SK-N-SH (cell line): ENCODE measurements around the gene RPAP3. TPM values are rescaled to one million over a fixed set of nuclear protein-coding genes. Genes with fewer than 3 reads are reported as not detected.

ENCODE experiments used
- CTCF ChIA-PET: fragments of 300-600, 350-600 bp; formaldehyde crosslinking; extraction: SDS; loops from one replicate; lab custom pipeline; 2021; lab: Yijun Ruan, JAX
- POLR2A ChIA-PET: fragments of 350-600 bp; sonication (Branson Sonifier 250); formaldehyde crosslinking; extraction: SDS; loops from one replicate; lab custom pipeline; 2020; ENCODE audit warnings: antibody characterized with exemption, inconsistent platforms; lab: Yijun Ruan, JAX
- DNase-seq: peaks from one replicate; pipeline ENCODE4 v3.0.0; 2012
- H2AFZ ChIP-seq: fragments of 200-600 bp; sonication (generic); 2 replicates; pipeline ENCODE4 v1.8.1; 2016; ENCODE audit warnings: antibody characterized with exemption, mild to moderate bottlenecking, low read depth
- H3F3A ChIP-seq: fragments of 200-600 bp; sonication (generic); replicated peaks from 2 replicates; pipeline ENCODE3; 2016; ENCODE audit warnings: antibody characterized with exemption, mild to moderate bottlenecking; ENCODE audit not compliant: insufficient read depth
- H3K27ac ChIP-seq, 2 experiments: fragments of 200-500 bp in 1 of 2; fragments of 200-600 bp in 1 of 2; sonication (Bioruptor generic) in 1 of 2; sonication (generic), shearing (Covaris generic) in 1 of 2; 2 replicates each; pipeline versions ENCODE4 v1.5.1 to v1.6.1; 2014 to 2016; ENCODE audit warnings: low read depth in 2 of 2, inconsistent platforms in 1 of 2, low read length in 1 of 2, mild to moderate bottlenecking in 1 of 2, mixed read lengths in 1 of 2
- H3K27me3 ChIP-seq: fragments of 200-600 bp; sonication (generic), shearing (Covaris generic); 2 replicates; pipeline ENCODE4 v1.6.1; 2016; ENCODE audit warnings: mixed run types; ENCODE audit not compliant: insufficient read depth
- H3K36me3 ChIP-seq, 2 experiments: fragments of 200-500 bp in 1 of 2; fragments of 200-600 bp in 1 of 2; sonication (Bioruptor generic) in 1 of 2; sonication (generic) in 1 of 2; replicated peaks in 1 of 2; 2 replicates each; pipeline versions ENCODE3 to v1.5.1; 2014 to 2016; ENCODE audit warnings: low read length in 1 of 2, mild to moderate bottlenecking in 1 of 2; ENCODE audit not compliant: insufficient read depth in 2 of 2, control insufficient read depth in 1 of 2
- H3K4me1 ChIP-seq, 2 experiments: fragments of 200-500 bp in 1 of 2; fragments of 200-600 bp in 1 of 2; sonication (Bioruptor generic) in 1 of 2; sonication (generic), shearing (Covaris generic) in 1 of 2; 2 replicates each; pipeline versions ENCODE4 v1.5.1 to v1.6.1; 2014 to 2016; ENCODE audit warnings: low read depth in 1 of 2, low read length in 1 of 2, mixed run types in 1 of 2; ENCODE audit not compliant: insufficient read depth in 2 of 2, control insufficient read depth in 1 of 2
- H3K4me2 ChIP-seq: fragments of 200-600 bp; sonication (generic), shearing (Covaris generic); 2 replicates; pipeline ENCODE4 v1.6.1; 2017; ENCODE audit warnings: mixed run types
- H3K4me3 ChIP-seq, 2 experiments: fragments of 200-500 bp in 1 of 2; fragments of 200-600 bp in 1 of 2; sonication (Bioruptor generic) in 1 of 2; sonication (generic), shearing (Covaris generic) in 1 of 2; 2 replicates each; pipeline versions ENCODE4 v1.5.1 to v1.8.1; 2014 to 2016; ENCODE audit warnings: low read depth in 2 of 2, inconsistent platforms in 1 of 2, low read length in 1 of 2, mild to moderate bottlenecking in 1 of 2, mixed read lengths in 1 of 2, moderate library complexity in 1 of 2
- H3K79me2 ChIP-seq: fragments of 200-600 bp; sonication (generic); 2 replicates; pipeline ENCODE4 v1.8.1; 2017; ENCODE audit warnings: mild to moderate bottlenecking; ENCODE audit not compliant: insufficient read depth
- H3K9ac ChIP-seq: fragments of 200-600 bp; sonication (generic); 2 replicates; pipeline ENCODE4 v1.6.1; 2017; ENCODE audit warnings: mixed run types
- H3K9me2 ChIP-seq: fragments of 200-600 bp; sonication (generic); 2 replicates; pipeline ENCODE4 v1.6.1; 2017; ENCODE audit warnings: mixed run types
- H3K9me3 ChIP-seq: fragments of 200-600 bp; sonication (generic); 2 replicates; pipeline ENCODE4 v1.6.1; 2017; ENCODE audit warnings: mixed run types, mild to moderate bottlenecking, moderate library complexity
- H4K20me1 ChIP-seq: fragments of 200-600 bp; sonication (generic); 2 replicates; pipeline ENCODE4 v1.6.1; 2017; ENCODE audit warnings: mild to moderate bottlenecking, mixed run types; ENCODE audit not compliant: insufficient read depth
- CHD2 ChIP-seq: fragments of 150-350 bp; IDR thresholded peaks from 2 replicates; pipeline ENCODE4 v1.6.1; 2018; ENCODE audit warnings: low read length; ENCODE audit not compliant: partially characterized antibody
- ELF1 ChIP-seq: IDR thresholded peaks from 2 replicates; pipeline ENCODE4 v1.4.0; 2012
- EP300 ChIP-seq, 2 experiments: IDR thresholded peaks; 2 replicates each; pipeline versions ENCODE4 v1.4.0 to v1.6.1; 2012; ENCODE audit warnings: borderline replicate concordance in 1 of 2, low read depth in 1 of 2, low read length in 1 of 2
- FOSL2 ChIP-seq: IDR thresholded peaks from 2 replicates; pipeline ENCODE4 v1.4.0; 2012; ENCODE audit warnings: low read depth, mild to moderate bottlenecking, moderate library complexity, borderline replicate concordance
- GABPA ChIP-seq: IDR thresholded peaks from 2 replicates; pipeline ENCODE4 v1.4.0; 2012; ENCODE audit warnings: low read depth, mild to moderate bottlenecking
- GATA2 ChIP-seq: sonication (generic); formaldehyde crosslinking; IDR thresholded peaks from 2 replicates; pipeline ENCODE4 v1.5.0; 2020; ENCODE audit warnings: mild to moderate bottlenecking, missing genetic modification reagents
- IRF3 ChIP-seq: fragments of 150-350 bp; IDR thresholded peaks from 2 replicates; pipeline ENCODE4 v1.6.1; 2016; ENCODE audit warnings: mild to moderate bottlenecking, low read depth, low read length
- MAX ChIP-seq: IDR thresholded peaks from 2 replicates; pipeline ENCODE4 v1.4.0; 2012; ENCODE audit warnings: low read depth
- MXI1 ChIP-seq: IDR thresholded peaks from 2 replicates; pipeline ENCODE4 v1.6.1; 2012; ENCODE audit warnings: mild to moderate bottlenecking, low read depth, low read length, improper control_type of control experiment
- NFIC ChIP-seq: IDR thresholded peaks from 2 replicates; pipeline ENCODE4 v1.4.0; 2012; ENCODE audit warnings: borderline replicate concordance
- NRF1 ChIP-seq: IDR thresholded peaks from 2 replicates; pipeline ENCODE4 v1.6.1; 2012; ENCODE audit warnings: low read depth, mild to moderate bottlenecking, low read length
- PBX3 ChIP-seq: IDR thresholded peaks from 2 replicates; pipeline ENCODE4; 2012
- POLR2AphosphoS5 ChIP-seq: IDR thresholded peaks from 2 replicates; pipeline ENCODE4 v1.6.1; 2012; ENCODE audit warnings: low read depth, low read length
- RAD21 ChIP-seq: IDR thresholded peaks from 2 replicates; pipeline ENCODE4 v1.6.1; 2012; ENCODE audit warnings: mild to moderate bottlenecking, low read length
- RCOR1 ChIP-seq: fragments of 150-350 bp; IDR thresholded peaks from 2 replicates; pipeline ENCODE4 v1.6.1; 2017; ENCODE audit warnings: antibody characterized with exemption, low read length
- REST ChIP-seq: IDR thresholded peaks from 2 replicates; pipeline ENCODE4 v1.6.1; 2012; ENCODE audit warnings: mild to moderate bottlenecking, low read depth, low read length, moderate library complexity
- SIN3A ChIP-seq: IDR thresholded peaks from 2 replicates; pipeline ENCODE4 v1.6.1; 2012; ENCODE audit warnings: low read depth, mild to moderate bottlenecking, low read length, moderate library complexity, borderline replicate concordance
- TAF1 ChIP-seq: IDR thresholded peaks from 2 replicates; pipeline ENCODE4 v1.6.1; 2012; ENCODE audit warnings: low read depth, mild to moderate bottlenecking, low read length, moderate library complexity, borderline replicate concordance
- USF2 ChIP-seq: fragments of 150-350 bp; IDR thresholded peaks from 2 replicates; pipeline ENCODE4 v1.6.1; 2017; ENCODE audit warnings: antibody characterized with exemption, low read length, low read depth, borderline replicate concordance
- YY1 ChIP-seq: IDR thresholded peaks from 2 replicates; pipeline ENCODE4 v1.4.0; 2012; ENCODE audit warnings: low read depth, mild to moderate bottlenecking
- WGBS: methylation state at CpG from one replicate; pipeline ENCODE4 v1.1.6; 2017; ENCODE audit warnings: low lambda C conversion rate; 5-methylcytosine and 5-hydroxymethylcytosine counted together
- polyA plus RNA-seq, 3 experiments: library from polyadenylated mRNA; depleted of rRNA; stranded (reverse); fragments of >200 nt; gene quantifications; 2 replicates each; pipeline ENCODE4 v1.2.3, GENCODE V29; 2012
- TF ChIP-seq, protein P1 (sequence below): IDR thresholded peaks from 2 replicates; pipeline ENCODE4 v1.4.0; 2012; ENCODE audit warnings: low read depth, borderline replicate concordance

Gene RPAP3
- polyA plus RNA-seq, 1 of the 3 experiments (the other 2 are of a cell fraction): 6.7 TPM

- TF ChIP-seq PBX3 (no peak), TAF1 (peak; percentile 81), FOSL2 (peak; percentile 68; the same call in 1 of the 2 replicates), GATA2 (CRISPR knock-in tag) (no peak), POLR2AphosphoS5 (peak; percentile 90), NRF1 (peak; percentile 69), USF2 (no peak)
- TF ChIP-seq, protein P1, sequence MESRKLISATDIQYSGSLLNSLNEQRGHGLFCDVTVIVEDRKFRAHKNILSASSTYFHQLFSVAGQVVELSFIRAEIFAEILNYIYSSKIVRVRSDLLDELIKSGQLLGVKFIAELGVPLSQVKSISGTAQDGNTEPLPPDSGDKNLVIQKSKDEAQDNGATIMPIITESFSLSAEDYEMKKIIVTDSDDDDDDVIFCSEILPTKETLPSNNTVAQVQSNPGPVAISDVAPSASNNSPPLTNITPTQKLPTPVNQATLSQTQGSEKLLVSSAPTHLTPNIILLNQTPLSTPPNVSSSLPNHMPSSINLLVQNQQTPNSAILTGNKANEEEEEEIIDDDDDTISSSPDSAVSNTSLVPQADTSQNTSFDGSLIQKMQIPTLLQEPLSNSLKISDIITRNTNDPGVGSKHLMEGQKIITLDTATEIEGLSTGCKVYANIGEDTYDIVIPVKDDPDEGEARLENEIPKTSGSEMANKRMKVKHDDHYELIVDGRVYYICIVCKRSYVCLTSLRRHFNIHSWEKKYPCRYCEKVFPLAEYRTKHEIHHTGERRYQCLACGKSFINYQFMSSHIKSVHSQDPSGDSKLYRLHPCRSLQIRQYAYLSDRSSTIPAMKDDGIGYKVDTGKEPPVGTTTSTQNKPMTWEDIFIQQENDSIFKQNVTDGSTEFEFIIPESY: no peak
These were observed at the start of gene RPAP3 (continued) for GRCh38 chr12:47705566-47706425.

GRCh38 chr12:47754881-47755280 is 49.1 kb upstream of the RPAP3 start:
- no peak for DNase-seq
- Histone ChIP-seq H3K9me2 (no peaks in the 10 kb centered on the region), H3K4me2 (no peak overlapping the region), H3K9me3 (no peaks in the 10 kb centered on the region), H2AFZ (no peak overlapping the region), H3K27ac (no peak overlapping the region), H3K36me3 (no peaks in the 10 kb centered on the region), H3F3A (no peaks in the 10 kb centered on the region), H3K4me3 (no peak overlapping the region), H3K27me3 (no peaks in the 10 kb centered on the region), H3K9ac (no peak overlapping the region), H3K79me2 (no peaks in the 10 kb centered on the region), H4K20me1 (no peaks in the 10 kb centered on the region), H3K4me1 (peaks cover 12 to 65% of the 10 kb centered on the region in 2 experiments; a peak in 3 of 4 replicates)
- ChIA-PET CTCF (interaction anchor here (1.2 to 18.0 kb wide), 6 partner anchors 14 to 83 kb away, joined by 4 to 435 read pairs (median 11); partner anchors contain the start of gene SLC48A1), POLR2A (interaction anchor here (1.0 kb wide), 2 partner anchors 11 to 18 kb away, joined by 3 to 6 read pairs; no protein-coding TSS in a partner anchor)
- WGBS: 81% methylated on average over 3 of the region's 3 CpGs
- TF ChIP-seq EP300 (IDR thresholded peaks at IDR 0.05; ENCODE audit: borderline replicate concordance in 1 of 2, low read depth in 1 of 2, low read length in 1 of 2) (no peak), RAD21 (no peak), RCOR1 (no peak), NFIC (no peak), YY1 (no peak), GABPA (no peak), REST (no peak), TAF1 (no peak), MAX (no peak), SIN3A (no peak), CHD2 (no peak), IRF3 (no peak), ELF1 (no peak), GATA2 (CRISPR knock-in tag) (no peak), MXI1 (no peak), FOSL2 (no peak)
